B cell (primary cell): ENCODE measurements around the gene RNF157. TPM values are rescaled to one million over a fixed set of nuclear protein-coding genes. Genes with fewer than 3 reads are reported as not detected.

ENCODE experiments used
- ATAC-seq: fragments of 200-7000 bp; cut with Tn5 transposase; one replicate; pipeline ENCODE4 v1.10.0; 2021; ENCODE audit warnings: low read depth, mild to moderate bottlenecking, moderate number of reproducible peaks, moderate library complexity
- CTCF ChIA-PET: fragments of 350-600 bp; sonication (Branson Sonifier 250); formaldehyde crosslinking; loops from one replicate; lab custom pipeline; 2021; ENCODE audit warnings: antibody characterized with exemption, inconsistent platforms; lab: Charles Lee
- POLR2A ChIA-PET: fragments of 350-600 bp; sonication (Branson Sonifier 250); formaldehyde crosslinking; loops from one replicate; lab custom pipeline; 2021; ENCODE audit warnings: antibody characterized with exemption; lab: Charles Lee
- DNase-seq: peaks from one replicate; pipeline ENCODE4 v3.0.0; 2013
- H2AFZ ChIP-seq: 2 replicates; pipeline ENCODE4 v1.6.1; 2012; ENCODE audit warnings: mild to moderate bottlenecking, low read depth, low read length; ENCODE audit not compliant: insufficient read depth, poor library complexity, severe bottlenecking
- H3K27ac ChIP-seq, 2 donors: 1 replicate in 1 of 2; 2 replicates in 1 of 2; pipeline ENCODE4 v1.5.1; 2012 to 2013; ENCODE audit warnings: low read length in 2 of 2, mild to moderate bottlenecking in 2 of 2, moderate library complexity in 1 of 2
- H3K27me3 ChIP-seq, 4 experiments: fragments of 200-600 bp in 1 of 4; sonication (generic) in 1 of 4; replicated peaks in 1 of 4; 1 replicate in 2 of 4; 2 replicates in 2 of 4; pipeline versions ENCODE4 v1.6.1 to v1.7.0; 2013 to 2016; ENCODE audit warnings: low read length in 3 of 4, mild to moderate bottlenecking in 2 of 4, mixed read lengths in 1 of 4, moderate library complexity in 1 of 4; ENCODE audit not compliant: insufficient read depth in 4 of 4, control insufficient read depth in 3 of 4; ENCODE audit errors: control extremely low read depth in 1 of 4
- H3K36me3 ChIP-seq, 2 experiments: replicated peaks in 1 of 2; 1 replicate in 1 of 2; 2 replicates in 1 of 2; pipeline versions ENCODE4 v1.6.1 to v1.7.1; 2013; ENCODE audit warnings: low read length in 1 of 2; ENCODE audit not compliant: insufficient read depth in 2 of 2, control insufficient read depth in 1 of 2; ENCODE audit errors: control extremely low read depth in 1 of 2, extremely low read depth in 1 of 2
- H3K4me1 ChIP-seq, 2 donors: fragments of 200-600 bp in 1 of 2; sonication (generic) in 1 of 2; 1 replicate in 1 of 2; 2 replicates in 1 of 2; pipeline versions ENCODE4 v1.5.1 to v1.6.1; 2013 to 2017; ENCODE audit warnings: low read length in 2 of 2; ENCODE audit not compliant: control insufficient read depth in 2 of 2, insufficient read depth in 2 of 2
- H3K4me2 ChIP-seq: replicated peaks from 2 replicates; pipeline ENCODE3; 2012; ENCODE audit warnings: mild to moderate bottlenecking, low read depth, low read length; ENCODE audit not compliant: poor library complexity, severe bottlenecking
- H3K4me3 ChIP-seq, 5 experiments: fragments of 200-600 bp in 1 of 5; sonication (generic) in 1 of 5; 1 replicate in 3 of 5; 2 replicates in 2 of 5; pipeline versions ENCODE4 v1.5.1 to v1.7.0; 2011 to 2016; ENCODE audit warnings: low read length in 4 of 5, mild to moderate bottlenecking in 4 of 5, low read depth in 2 of 5, control low read depth in 1 of 5, moderate library complexity in 1 of 5; ENCODE audit not compliant: insufficient read depth in 1 of 5; ENCODE audit errors: control extremely low read depth in 1 of 5, extremely low read depth in 1 of 5
- H3K79me2 ChIP-seq: fragments of 200-600 bp; sonication (generic); one replicate; pipeline ENCODE4 v1.6.0; 2016; ENCODE audit warnings: low read length; ENCODE audit not compliant: control insufficient read depth, insufficient read depth
- H3K9ac ChIP-seq: fragments of 200-600 bp; sonication (generic); 2 replicates; pipeline ENCODE4 v1.6.1; 2017; ENCODE audit warnings: mild to moderate bottlenecking, low read length, moderate library complexity
- H3K9me3 ChIP-seq, 3 donors: one replicate each; pipeline versions ENCODE4 v1.6.1 to v1.7.1; 2013; ENCODE audit warnings: low read length in 2 of 3; ENCODE audit not compliant: control insufficient read depth in 2 of 3, insufficient read depth in 1 of 3; ENCODE audit errors: control extremely low read depth in 1 of 3
- H4K20me1 ChIP-seq: 2 replicates; pipeline ENCODE4 v1.6.0; 2012; ENCODE audit warnings: mild to moderate bottlenecking, low read length; ENCODE audit not compliant: insufficient read depth, control insufficient read depth, poor library complexity, severe bottlenecking
- H3K27ac Mint-ChIP-seq: one replicate; pipeline ENCODE4 v1.8.0; 2021; ENCODE audit warnings: mixed read lengths
- H3K27me3 Mint-ChIP-seq: one replicate; pipeline ENCODE4 v1.8.0; 2021; ENCODE audit warnings: mixed read lengths
- H3K4me1 Mint-ChIP-seq: one replicate; pipeline ENCODE4 v1.8.0; 2021; ENCODE audit warnings: mixed read lengths
- H3K4me3 Mint-ChIP-seq: one replicate; pipeline ENCODE4 v1.8.0; 2021; ENCODE audit warnings: mixed read lengths
- H3K9me3 Mint-ChIP-seq: one replicate; pipeline ENCODE4 v1.8.0; 2022; ENCODE audit warnings: mixed read lengths; ENCODE audit not compliant: insufficient read depth
- CTCF ChIP-seq: fragments of 200-600 bp; IDR thresholded peaks from one replicate; pipeline ENCODE4 v1.8.0; 2022; ENCODE audit warnings: antibody characterized with exemption, mild to moderate bottlenecking
- EZH2 ChIP-seq: IDR thresholded peaks from 2 replicates; pipeline ENCODE4 v1.6.1; 2012; ENCODE audit warnings: borderline replicate concordance, low read depth, mild to moderate bottlenecking, moderate library complexity, low read length; ENCODE audit not compliant: insufficient read depth, poor library complexity, severe bottlenecking
- WGBS: methylation state at CpG from one replicate; pipeline ENCODE4 v1.1.5; 2013; ENCODE audit warnings: missing lambda C conversion rate; ENCODE audit not compliant: insufficient coverage; 5-methylcytosine and 5-hydroxymethylcytosine counted together
- intact Hi-C: fragments of 100-400 bp; cut with micrococcal nuclease; formaldehyde crosslinking; loops from one replicate; pipeline ENCODE4 v1.10.0; 2022
- polyA plus RNA-seq: library from polyadenylated mRNA; depleted of rRNA; stranded (reverse); fragments of >200 nt; gene quantifications from 2 replicates; pipeline ENCODE4 v1.2.3, GENCODE V29; 2012
- total RNA-seq, 2 donors: library from RNA; stranded (reverse); fragments of 120-200 nt in 1 of 2; gene quantifications; 1 replicate in 1 of 2; 2 replicates in 1 of 2; pipeline versions ENCODE4 v1.2.3 to v1.2.4, GENCODE V29; 2013 to 2022

The RNF157 gene
- total and polyA plus RNA-seq, 2 donors (not counting 1 experiment from before 2014, with no cell fraction given), result 0.54 to 1.2 TPM

GRCh38 chr17:76223802-76224201 lies 16.5 kb downstream of the RNF157 start:
- CTCF ChIA-PET, result interaction anchor here (0.6 kb wide), 1 partner anchor 22 kb away, joined by 3 read pairs; no protein-coding TSS in a partner anchor
- intact Hi-C loops, result no loop called here
- H3K27me3 Mint-ChIP-seq, result peaks cover under 1% of the 10 kb centered on the region
- Histone ChIP-seq H3K4me2 (no peak overlapping the region), H3K27me3 (no peaks in the 10 kb centered on the region), H2AFZ (no peak overlapping the region), H4K20me1 (no peaks in the 10 kb centered on the region), H3K9ac (no peak overlapping the region), H3K79me2 (no peaks in the 10 kb centered on the region), H3K9me3 (no peaks in the 10 kb centered on the region), H3K27ac (no peak overlapping the region), H3K4me1 (no peaks in the 10 kb centered on the region), H3K4me3 (no peak overlapping the region), H3K36me3 (no peaks in the 10 kb centered on the region)
- H3K9me3 Mint-ChIP-seq, result no peaks in the 10 kb centered on the region
- H3K4me3 Mint-ChIP-seq, result no peak overlapping the region
- no peak for ATAC-seq
- TF ChIP-seq EZH2, result no peak
- TF ChIP-seq CTCF, result no peak
- DNase-seq, result no peak
- WGBS, result no CpG with 5 or more reads among the region's 1 CpG
- no peaks in the 10 kb centered on the region for H3K4me1 Mint-ChIP-seq
- POLR2A ChIA-PET, result no interaction called here
- no peak overlapping the region for H3K27ac Mint-ChIP-seq

DNA sequence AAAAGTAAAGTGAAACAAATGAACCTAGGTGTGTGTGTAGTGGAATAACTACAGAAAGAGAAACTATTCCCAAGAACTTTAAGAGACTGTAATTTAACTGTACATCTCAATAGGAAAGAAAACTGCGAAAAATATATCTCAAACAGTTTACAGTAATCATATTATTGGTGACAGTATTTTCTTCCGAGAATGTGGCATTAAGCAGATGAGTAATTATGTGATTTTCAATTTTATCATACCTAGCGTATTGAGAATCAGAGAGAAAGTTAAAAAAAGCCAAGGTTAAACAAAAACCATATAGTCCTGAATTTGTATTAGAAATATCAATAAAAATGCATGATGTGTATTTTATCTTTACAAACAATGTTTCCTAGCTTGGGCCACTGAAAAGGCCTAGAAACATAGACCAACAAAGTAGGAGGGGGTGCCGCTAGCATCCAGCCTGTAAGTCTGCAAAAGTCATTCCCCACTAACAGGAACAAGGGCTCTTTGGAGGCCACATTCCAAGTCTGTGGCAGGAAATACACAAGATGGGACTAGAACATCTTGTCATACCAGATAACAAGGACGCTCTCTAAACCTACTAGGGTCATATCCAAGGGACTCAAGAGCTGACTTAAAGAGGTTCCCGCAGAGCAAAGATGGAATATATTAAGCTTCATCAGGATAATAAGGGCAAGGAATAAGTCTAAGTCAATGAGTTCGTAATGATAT lies 20.5 kb downstream of the RNF157 start:
- H3K9me3 ChIP-seq, result no peaks in the 10 kb centered on the region
- TF ChIP-seq CTCF (no peak), EZH2 (no peak)
- Mint-ChIP-seq H3K4me3 (no peak overlapping the region), H3K27me3 (no peaks in the 10 kb centered on the region), H3K27ac (no peak overlapping the region), H3K9me3 (no peaks in the 10 kb centered on the region), H3K4me1 (no peaks in the 10 kb centered on the region)
- no peak overlapping the region for H3K4me2 ChIP-seq
- no peaks in the 10 kb centered on the region for H3K4me1 ChIP-seq
- no peaks in the 10 kb centered on the region for H3K36me3 ChIP-seq
- no peak overlapping the region for H3K9ac ChIP-seq
- ChIA-PET CTCF (interaction anchor here (0.7 kb wide), 1 partner anchor 48 kb away, joined by 4 read pairs; no protein-coding TSS in a partner anchor), POLR2A (interaction anchor here (0.7 to 1.4 kb wide), 2 partner anchors 42 to 48 kb away, joined by 3 to 6 read pairs; no protein-coding TSS in a partner anchor)
- 100% methylated on average over 1 of the region's 7 CpGs for WGBS
- H3K79me2 ChIP-seq, result no peaks in the 10 kb centered on the region
- intact Hi-C loops, result no loop called here
- no peak overlapping the region for H3K4me3 ChIP-seq
- H3K27me3 ChIP-seq, result no peaks in the 10 kb centered on the region
- H4K20me1 ChIP-seq, result no peaks in the 10 kb centered on the region
- no peak overlapping the region for H2AFZ ChIP-seq
- ATAC-seq (no peak), DNase-seq (no peak)
- no peak overlapping the region for H3K27ac ChIP-seq
